GM21367 (cell line): ENCODE data around the gene MGP.

Experiments
- ATAC-seq: cut with Tn5 transposase; IDR thresholded peaks from one replicate; pipeline ENCODE4 v1.9.1; 2021; ENCODE audit not compliant: unreplicated experiment

Gene MGP

DNA sequence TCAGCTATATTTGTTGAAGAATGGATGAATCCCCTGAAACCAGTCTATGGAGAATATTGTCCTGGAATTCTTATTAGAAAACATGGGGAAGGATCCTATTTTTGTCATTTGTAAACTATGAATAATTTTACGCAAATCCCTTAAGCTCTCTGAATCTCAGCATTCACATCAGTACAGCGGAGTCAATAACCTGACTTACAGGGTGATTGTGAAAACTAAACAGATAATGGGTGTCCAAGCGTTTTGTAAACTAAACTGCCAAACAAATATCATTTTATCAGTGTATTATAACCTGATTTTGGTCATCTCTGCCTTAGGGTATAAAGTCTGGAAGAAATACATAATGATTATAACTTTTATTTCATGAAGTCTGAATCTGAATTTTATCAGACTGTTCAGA, 52.3 kb downstream of the MGP start:
- ATAC-seq = no peak
